ENCODE data around the gene PDILT. TPM values are rescaled to one million over a fixed set of nuclear protein-coding genes. Genes with fewer than 3 reads are reported as not detected.

Gene PDILT
- total and polyA plus RNA-seq, 2 experiments from 2014 or later: not detected

- H3K4me3 ChIP-seq: no peak within 1 kb of the TSS
Measured at GRCh38 chr16:20352615-20353014, 51.9 kb downstream of the PDILT start, which contains the start of gene UMOD. UMOD (minus strand) TSS chr16:20352715; CDS start chr16:20350737, 1,978 bp downstream.

More at GRCh38 chr16:20352615-20353014, 51.9 kb downstream of the PDILT start, which contains the start of gene UMOD:
- Histone ChIP-seq H3K27ac (ENCODE audit: low read depth) (no peak within 1 kb of the TSS), H3K79me2 (replicated peaks; ENCODE audit: insufficient read depth) (no peaks in the 10 kb centered on the region), H3K4me2 (no peak within 1 kb of the TSS), H3K36me3 (ENCODE audit: insufficient read depth) (no peaks in the 10 kb centered on the region), H3K27me3 (ENCODE audit: insufficient read depth) (no peaks in the 10 kb centered on the region), H4K20me1 (replicated peaks; ENCODE audit: insufficient read depth) (no peaks in the 10 kb centered on the region), H3F3A (replicated peaks; ENCODE audit: low read depth) (no peaks in the 10 kb centered on the region), H3K4me1 (ENCODE audit: insufficient read depth) (peaks cover 12% of the 10 kb centered on the region), H3K9me2 (ENCODE audit: insufficient read depth) (peaks cover 3% of the 10 kb centered on the region; the same call in 1 of the 2 replicates), H2AFZ (peak within 1 kb of the TSS; percentile 57; the same call in 1 of the 2 replicates)
- Mint-ChIP-seq H3K4me1 (peaks cover 10% of the 10 kb centered on the region; the same call in 2 of the 3 replicates), H3K4me3 (no peak within 1 kb of the TSS), H3K27ac (no peak within 1 kb of the TSS), H3K36me3 (ENCODE audit: low read depth) (peaks cover 8% of the 10 kb centered on the region), H3K27me3 (ENCODE audit: insufficient read depth, low read depth, poor library complexity) (peaks cover 6% of the 10 kb centered on the region), H3K9me3 (peaks cover 19% of the 10 kb centered on the region)
- DNase-seq (ENCODE audit: low spot score): no peak
- TF ChIP-seq JUNB (IDR thresholded peaks at IDR 0.05; ENCODE audit: unreplicated experiment) (no peak), EZH2phosphoT487 (IDR thresholded peaks at IDR 0.05; ENCODE audit: unreplicated experiment) (no peak), REST (IDR thresholded peaks at IDR 0.05; ENCODE audit: unreplicated experiment) (no peak), ZNF114 (CRISPR knock-in tag; IDR thresholded peaks at IDR 0.05) (no peak), ZNF462 (CRISPR knock-in tag; IDR thresholded peaks at IDR 0.05) (no peak), ETS1 (IDR thresholded peaks at IDR 0.05) (no peak), CREB1 (CRISPR knock-in tag; IDR thresholded peaks at IDR 0.05; ENCODE audit: low read depth) (no peak), POLR2AphosphoS5 (IDR thresholded peaks at IDR 0.05; ENCODE audit: low read depth) (no peak), EZH2 (IDR thresholded peaks at IDR 0.05; ENCODE audit: low read depth, unreplicated experiment) (no peak), STAT1 (IDR thresholded peaks at IDR 0.05; ENCODE audit: unreplicated experiment) (no peak), CTCF (conservative IDR thresholded peaks at IDR 0.05; ENCODE audit: low read depth in 2 of 2) (no peak), ZNF331 (CRISPR knock-in tag; IDR thresholded peaks at IDR 0.05; ENCODE audit: low read depth) (no peak), NANOG (IDR thresholded peaks at IDR 0.05; ENCODE audit: borderline replicate concordance) (no peak)
- ATAC-seq: no peak
